Nucleus accumbens (tissue), 56 donors: Measurements from ENCODE around the gene TVP23C.
"Not testable (repeated sequence)": the region's sequence is repeated elsewhere in the genome, so short reads cannot be mapped to it uniquely, and the experiment has no call there.

ENCODE experiments used
- DNase-seq, 56 donors: peaks; one replicate each; lab custom pipeline; 2025; lab: John Stamatoyannopoulos, UW

Gene TVP23C

GRCh38 chr17:15563375-15563857 lies at the start of gene TVP23C:
TVP23C (minus strand) TSS chr17:15563483; CDS start chr17:15563448, 35 bp downstream.
- DNase-seq: peak in 50 of 56 donors; percentile 10 to 86 (median 57)

GRCh38 chr17:15592960-15593359 lies 29.7 kb upstream of the TVP23C start:
- not testable (repeated sequence) for DNase-seq

- DNase-seq: not testable (repeated sequence)
These were observed 28.7 kb upstream of the TVP23C start for GRCh38 chr17:15591986-15592385.

GRCh38 chr17:15590844-15591243 lies 27.6 kb upstream of the TVP23C start:
- not testable (repeated sequence) for DNase-seq

GRCh38 chr17:15589544-15590536 lies 26.6 kb upstream of the TVP23C start:
- not testable (repeated sequence) for DNase-seq

GRCh38 chr17:15588017-15588416 lies 24.7 kb upstream of the TVP23C start:
- not testable (repeated sequence) for DNase-seq

GRCh38 chr17:15583313-15583712 lies 20.0 kb upstream of the TVP23C start:
- not testable (repeated sequence) for DNase-seq

- DNase-seq: not testable (repeated sequence)
These were observed 18.2 kb upstream of the TVP23C start for GRCh38 chr17:15581462-15581861.

- DNase-seq: not testable (repeated sequence)
These were observed 13.6 kb upstream of the TVP23C start for GRCh38 chr17:15576848-15577247.

GRCh38 chr17:15574660-15575059 lies 11.4 kb upstream of the TVP23C start:
- DNase-seq: not testable (repeated sequence)

- DNase-seq: peak in 6 of 56 donors; percentile 1 to 22 (median 8)
These were observed 10.6 kb upstream of the TVP23C start for GRCh38 chr17:15573870-15574269.

- not testable (repeated sequence) for DNase-seq
These were observed 489 bp downstream of the TVP23C start for GRCh38 chr17:15562613-15563374.

GRCh38 chr17:15561439-15561838 lies 1.8 kb downstream of the TVP23C start:
- not testable (repeated sequence) for DNase-seq

GRCh38 chr17:15558403-15559105 lies 4.7 kb downstream of the TVP23C start:
- DNase-seq: not testable (repeated sequence)

- not testable (repeated sequence) for DNase-seq
These were observed 5.9 kb downstream of the TVP23C start for GRCh38 chr17:15557334-15557832.

- not testable (repeated sequence) for DNase-seq
These were observed 10.4 kb downstream of the TVP23C start for GRCh38 chr17:15552932-15553331.

- not testable (repeated sequence) for DNase-seq
These were observed 13.7 kb downstream of the TVP23C start for GRCh38 chr17:15549552-15549951.

- DNase-seq: not testable (repeated sequence)
These were observed 16.7 kb downstream of the TVP23C start for GRCh38 chr17:15546604-15547003.

GRCh38 chr17:15540371-15541219 lies 22.7 kb downstream of the TVP23C start:
- peak in 1 of 56 donors; percentile 12 for DNase-seq
